A549 (cell line): ENCODE results near the gene CYP4F11. TPM values are rescaled to one million over a fixed set of nuclear protein-coding genes. Genes with fewer than 3 reads are reported as not detected.
A peak's percentile ranks its signal among the peaks of the same experiment; 100 is the strongest.

Source experiments
- ATAC-seq, 2 experiments: fragments of 200-7000 bp in 1 of 2; fragments of >200 bp in 1 of 2; cut with Nextera tagmentation in 1 of 2; cut with Tn5 transposase in 1 of 2; 3 replicates each; pipeline versions ENCODE4 v1.8.0 to v1.9.1; 2018 to 2020; ENCODE audit warnings: mild to moderate bottlenecking in 1 of 2, moderate library complexity in 1 of 2
- CTCF ChIA-PET: fragments of 300-600 bp; sonication (Branson Sonifier 250); formaldehyde crosslinking; extraction: SDS; loops from one replicate; lab custom pipeline; 2021; ENCODE audit warnings: antibody characterized with exemption, inconsistent platforms; lab: Yijun Ruan, JAX
- POLR2A ChIA-PET: fragments of 350-600 bp; formaldehyde crosslinking; extraction: SDS; loops from one replicate; lab custom pipeline; 2021; ENCODE audit warnings: antibody characterized with exemption, inconsistent platforms; lab: Yijun Ruan, JAX
- DNase-seq, 2 experiments: peaks; one replicate each; pipeline versions ENCODE4 v3.0.0 to v3.0.0-alpha.2; 2011 to 2016; ENCODE audit warnings: low read depth in 1 of 2, low spot score in 1 of 2
- FAIRE-seq: peaks from 2 replicates; lab custom pipeline; 2011; peaks lifted over from hg19 to GRCh38; lab: Jason Lieb, UNC
- H3K27ac ChIP-seq, 2 experiments: fragments of >200 bp; sonication (Bioruptor Twin); formaldehyde crosslinking; 3 replicates each; pipeline ENCODE4 v1.5.1; 2016 to 2017
- H3K4me1 ChIP-seq: fragments of >200 bp; sonication (Bioruptor Twin); formaldehyde crosslinking; 3 replicates; pipeline ENCODE4 v1.6.1; 2016
- H3K4me2 ChIP-seq: fragments of >200 bp; sonication (Bioruptor Twin); formaldehyde crosslinking; 3 replicates; pipeline ENCODE4 v1.6.1; 2016
- H3K4me3 ChIP-seq: fragments of >200 bp; sonication (Bioruptor Twin); formaldehyde crosslinking; 3 replicates; pipeline ENCODE4 v1.5.1; 2016
- H3K9me3 ChIP-seq: fragments of >200 bp; sonication (Bioruptor Twin); formaldehyde crosslinking; 3 replicates; pipeline ENCODE4 v1.6.1; 2016
- CEBPB ChIP-seq, 2 experiments: fragments of >200 bp in 1 of 2; sonication (Bioruptor Twin) in 1 of 2; formaldehyde crosslinking in 1 of 2; IDR thresholded peaks; 2 replicates each; pipeline ENCODE4 v1.6.1; 2012 to 2016
- CTCF ChIP-seq: fragments of >200 bp; sonication (Bioruptor Twin); formaldehyde crosslinking; IDR thresholded peaks from 3 replicates; pipeline ENCODE4 v1.5.1; 2016
- EHF ChIP-seq: fragments of 250-450 bp; sonication (Bioruptor Pico); IDR thresholded peaks from 2 replicates; pipeline ENCODE4 v1.5.0; 2020; ENCODE audit warnings: mild to moderate bottlenecking
- EHMT2 ChIP-seq: fragments of 200-600 bp; sonication (generic); IDR thresholded peaks from 2 replicates; pipeline ENCODE4 v1.6.1; 2016; ENCODE audit warnings: antibody characterized with exemption, low read depth, mild to moderate bottlenecking, moderate library complexity
- EP300 ChIP-seq, 2 experiments: fragments of >200 bp; sonication (Bioruptor Twin); formaldehyde crosslinking; IDR thresholded peaks; 2 replicates in 1 of 2; 3 replicates in 1 of 2; pipeline ENCODE4 v1.6.1; 2016 to 2017
- FOSB ChIP-seq: fragments of 250-450 bp; sonication (Bioruptor Pico); IDR thresholded peaks from 2 replicates; pipeline ENCODE4 v1.5.0; 2020; ENCODE audit warnings: mild to moderate bottlenecking, moderate library complexity
- FOSL2 ChIP-seq, 2 experiments: fragments of 450-650 bp in 1 of 2; fragments of >200 bp in 1 of 2; sonication (Bioruptor Twin) in 1 of 2; formaldehyde crosslinking; IDR thresholded peaks; 2 replicates each; pipeline versions ENCODE4 v1.5.0 to v1.6.1; 2016 to 2020; ENCODE audit warnings: mild to moderate bottlenecking in 1 of 2, moderate library complexity in 1 of 2
- FOXS1 ChIP-seq: fragments of 250-450 bp; sonication (Bioruptor Pico); IDR thresholded peaks from 2 replicates; pipeline ENCODE4 v1.5.0; 2020; ENCODE audit warnings: mild to moderate bottlenecking, moderate library complexity
- HEYL ChIP-seq: fragments of 250-450 bp; sonication (Bioruptor Pico); IDR thresholded peaks from 2 replicates; pipeline ENCODE4 v1.8.0; 2021; ENCODE audit warnings: mild to moderate bottlenecking, moderate library complexity
- HOXA7 ChIP-seq: fragments of 250-450 bp; sonication (Bioruptor Pico); IDR thresholded peaks from 2 replicates; pipeline ENCODE4 v1.5.0; 2020; ENCODE audit warnings: mild to moderate bottlenecking, moderate library complexity
- HOXB5 ChIP-seq: fragments of 250-450 bp; sonication (Bioruptor Pico); IDR thresholded peaks from 2 replicates; pipeline ENCODE4 v1.5.0; 2020; ENCODE audit warnings: mild to moderate bottlenecking, moderate library complexity
- JUN ChIP-seq, 2 experiments: fragments of >200 bp; sonication (Bioruptor Twin); formaldehyde crosslinking; IDR thresholded peaks; 2 replicates in 1 of 2; 3 replicates in 1 of 2; pipeline ENCODE4 v1.6.1; 2016 to 2017
- JUNB ChIP-seq: fragments of >200 bp; sonication (Bioruptor Twin); formaldehyde crosslinking; IDR thresholded peaks from 2 replicates; pipeline ENCODE4 v1.6.1; 2016
- KDM1A ChIP-seq: fragments of 200-600 bp; sonication (generic); IDR thresholded peaks from 2 replicates; pipeline ENCODE4 v1.6.1; 2016; ENCODE audit warnings: low read depth, mild to moderate bottlenecking
- KDM5A ChIP-seq: fragments of 200-600 bp; sonication (generic); IDR thresholded peaks from 2 replicates; pipeline ENCODE4 v1.6.1; 2016; ENCODE audit warnings: antibody characterized with exemption, mild to moderate bottlenecking
- MAZ ChIP-seq: fragments of 150-350 bp; IDR thresholded peaks from 2 replicates; pipeline ENCODE4 v1.6.1; 2014; ENCODE audit warnings: antibody characterized with exemption, low read depth, low read length, borderline replicate concordance
- MYC ChIP-seq: IDR thresholded peaks from 2 replicates; pipeline ENCODE4 v1.6.1; 2012; ENCODE audit warnings: mild to moderate bottlenecking, inconsistent platforms, low read length, improper control_type of control experiment, borderline replicate concordance
- NR3C1 ChIP-seq: fragments of >200 bp; sonication (Bioruptor Twin); formaldehyde crosslinking; IDR thresholded peaks from 3 replicates; pipeline ENCODE4 v1.6.1; 2017
- POLR2A ChIP-seq: IDR thresholded peaks from 2 replicates; pipeline ENCODE4 v1.6.1; 2012; ENCODE audit warnings: mild to moderate bottlenecking, low read length
- POLR2AphosphoS2 ChIP-seq: conservative IDR thresholded peaks from 2 replicates; pipeline ENCODE4 v1.6.1; 2012; ENCODE audit warnings: low read length, improper control_type of control experiment, inconsistent platforms
- RAD21 ChIP-seq, 2 experiments: fragments of >200 bp in 1 of 2; sonication (Bioruptor Twin) in 1 of 2; formaldehyde crosslinking in 1 of 2; IDR thresholded peaks in 1 of 2; conservative IDR thresholded peaks in 1 of 2; 2 replicates in 1 of 2; 3 replicates in 1 of 2; pipeline ENCODE4 v1.6.1; 2012 to 2018; ENCODE audit warnings: inconsistent platforms in 1 of 2
- RARB ChIP-seq: fragments of 250-450 bp; sonication (Bioruptor Pico); IDR thresholded peaks from 2 replicates; pipeline ENCODE4 v1.8.0; 2021; ENCODE audit warnings: mild to moderate bottlenecking, moderate library complexity
- RFX5 ChIP-seq: fragments of 450-650 bp; IDR thresholded peaks from 2 replicates; pipeline ENCODE4 v1.7.1; 2014; ENCODE audit warnings: antibody characterized with exemption, mild to moderate bottlenecking, moderate library complexity
- RNF2 ChIP-seq: fragments of 200-600 bp; sonication (generic); IDR thresholded peaks from 2 replicates; pipeline ENCODE4 v1.6.1; 2016; ENCODE audit warnings: low read depth, mild to moderate bottlenecking, antibody characterized with exemption, moderate library complexity, borderline replicate concordance
- SREBF2 ChIP-seq: fragments of 450-650 bp; IDR thresholded peaks from 2 replicates; pipeline ENCODE4 v1.6.1; 2014; ENCODE audit warnings: mild to moderate bottlenecking, moderate library complexity
- TFCP2L1 ChIP-seq: fragments of 250-450 bp; sonication (Bioruptor Pico); IDR thresholded peaks from 2 replicates; pipeline ENCODE4 v1.5.0; 2021; ENCODE audit warnings: mild to moderate bottlenecking
- USF2 ChIP-seq: fragments of 450-650 bp; IDR thresholded peaks from 2 replicates; pipeline ENCODE4 v1.6.1; 2014; ENCODE audit warnings: antibody characterized with exemption
- ZFP36 ChIP-seq: fragments of 450-650 bp; IDR thresholded peaks from 2 replicates; pipeline ENCODE4 v1.6.1; 2014; ENCODE audit warnings: borderline replicate concordance; ENCODE audit not compliant: partially characterized antibody
- WGBS: methylation state at CpG from one replicate; pipeline ENCODE4 v1.1.6; 2017; ENCODE audit errors: missing lambda C conversion rate; 5-methylcytosine and 5-hydroxymethylcytosine counted together
- polyA plus RNA-seq, 4 experiments: library from polyadenylated mRNA; depleted of rRNA in 3 of 4; stranded (reverse); fragments of >200 nt; fragmentation: RNase III in 1 of 4; extraction: RNeasy Plus Mini Kit Qiagen cat#74134 plus additional on column Dnase treatment in 1 of 4; gene quantifications; 2 replicates in 3 of 4; 3 replicates in 1 of 4; pipeline ENCODE4 v1.2.3, GENCODE V29; 2011 to 2017
- small RNA-seq, 6 experiments: library from RNA; depleted of rRNA; stranded (forward); fragments of <200 nt; gene quantifications; one replicate each; pipeline ENCODE3, GENCODE V24; 2012
- TF ChIP-seq, protein P1 (sequence below): IDR thresholded peaks from 2 replicates; pipeline ENCODE4 v1.6.1; 2012

The CYP4F11 gene
- polyA plus RNA-seq, 2 of the 4 experiments (the other 2 are of a cell fraction), result 4.0 to 26.2 TPM

GRCh38 chr19:15863272-15863671, 71.1 kb downstream of the CYP4F11 start:
- no peak overlapping the region for H3K4me2 ChIP-seq
- 48% methylated on average over 3 of the region's 8 CpGs for WGBS
- DNase-seq, result no peak

DNA sequence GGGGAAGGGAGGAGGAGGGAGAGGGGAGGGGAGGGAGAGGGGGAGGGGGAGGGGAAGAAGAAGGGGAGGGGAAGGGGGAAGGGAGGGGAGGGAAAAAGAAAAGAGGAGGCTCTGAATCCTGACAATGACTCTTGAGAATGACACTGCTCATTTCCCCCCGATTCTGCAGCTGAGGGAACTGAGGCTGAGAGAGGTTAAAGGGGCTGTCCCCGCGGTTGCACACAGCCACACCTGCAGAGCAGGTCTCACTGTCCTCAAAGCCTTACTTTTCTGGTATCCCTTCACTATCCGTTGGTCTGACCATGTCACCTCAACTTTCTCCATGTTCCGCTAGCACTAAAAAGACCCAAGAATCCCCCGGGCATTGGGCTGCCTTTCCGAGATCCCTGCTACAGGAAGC, 71.9 kb downstream of the CYP4F11 start:
- WGBS, result 15% methylated on average over 7 of the region's 7 CpGs
- no peak for TF ChIP-seq RARB
- no peak for TF ChIP-seq CEBPB (IDR thresholded peaks at IDR 0.05)
- no peak for TF ChIP-seq EP300 (IDR thresholded peaks at IDR 0.05)
- TF ChIP-seq CTCF, result no peak
- TF ChIP-seq MAZ, result no peak
- TF ChIP-seq FOXS1 (CRISPR knock-in tag), result no peak
- no peak for TF ChIP-seq JUNB
- TF ChIP-seq SREBF2, result no peak
- TF ChIP-seq KDM1A, result no peak
- TF ChIP-seq HOXB5 (CRISPR knock-in tag), result no peak
- no peak for TF ChIP-seq EHMT2
- no peak for TF ChIP-seq FOSB (CRISPR knock-in tag)
- TF ChIP-seq HEYL (CRISPR knock-in tag), result no peak
- no peak for TF ChIP-seq POLR2AphosphoS2
- TF ChIP-seq MYC, result no peak
- TF ChIP-seq EHF (CRISPR knock-in tag), result no peak
- no peak for TF ChIP-seq TFCP2L1 (CRISPR knock-in tag)
- TF ChIP-seq JUN (IDR thresholded peaks at IDR 0.05), result no peak
- no peak for TF ChIP-seq NR3C1
- Histone ChIP-seq H3K4me2 (no peak overlapping the region), H3K27ac (no peak overlapping the region), H3K4me1 (no peaks in the 10 kb centered on the region), H3K9me3 (no peaks in the 10 kb centered on the region), H3K4me3 (no peak overlapping the region)
- POLR2A ChIA-PET, result no interaction called here
- CTCF ChIA-PET, result no interaction called here
- DNase-seq (no peak), ATAC-seq (no peak), FAIRE-seq (no peak)

More at GRCh38 chr19:15863272-15863671, 71.1 kb downstream of the CYP4F11 start:
- H3K4me3 ChIP-seq, result no peak overlapping the region
- ChIA-PET CTCF (no interaction called here), POLR2A (no interaction called here)
- no peak for FAIRE-seq
- no peak overlapping the region for H3K27ac ChIP-seq
- ATAC-seq, result peak; percentile 30 to 56; a peak in 2 of 6 replicates
- TF ChIP-seq USF2 (no peak), RAD21 (conservative IDR thresholded peaks at IDR 0.05 in 1 of 2, IDR thresholded peaks at IDR 0.05 in 1 of 2) (no peak), SREBF2 (no peak), ZFP36 (no peak), KDM5A (no peak), FOSL2 (IDR thresholded peaks at IDR 0.05) (no peak), FOSL2 (CRISPR knock-in tag; IDR thresholded peaks at IDR 0.05) (no peak), EHMT2 (no peak), RFX5 (no peak), MYC (no peak), POLR2A (no peak), HOXA7 (CRISPR knock-in tag) (no peak), NR3C1 (no peak), RNF2 (no peak)
- TF ChIP-seq, protein P1, sequence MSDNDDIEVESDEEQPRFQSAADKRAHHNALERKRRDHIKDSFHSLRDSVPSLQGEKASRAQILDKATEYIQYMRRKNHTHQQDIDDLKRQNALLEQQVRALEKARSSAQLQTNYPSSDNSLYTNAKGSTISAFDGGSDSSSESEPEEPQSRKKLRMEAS, result no peak
- H3K9me3 ChIP-seq, result no peaks in the 10 kb centered on the region
- H3K4me1 ChIP-seq, result no peaks in the 10 kb centered on the region

Small RNAs within 50 kb of the gene (small RNA-seq; reads per million reads assigned to genes)
- gene CYP4F36P, result 0 reads per million in 6 experiments

Other genes starting within 250 kb of the CYP4F11 start
- not detected in 2 replicates for gene OR10H2, start 206.5 kb downstream of the CYP4F11 start, polyA plus RNA-seq (2011; rRNA removed)
- gene OR10H2, start 206.5 kb downstream of the CYP4F11 start, polyA plus RNA-seq (2017; fragmentation: RNase III; extraction: RNeasy Plus Mini Kit Qiagen cat#74134 plus additional on column Dnase treatment), result not detected in 3 replicates
- not detected in 2 replicates for gene OR10H3, start 196.5 kb downstream of the CYP4F11 start, polyA plus RNA-seq (2011; rRNA removed)
- gene OR10H3, start 196.5 kb downstream of the CYP4F11 start, polyA plus RNA-seq (2017; fragmentation: RNase III; extraction: RNeasy Plus Mini Kit Qiagen cat#74134 plus additional on column Dnase treatment), result not detected in 3 replicates
- not detected in 2 replicates for gene OR10H5, start 146.9 kb downstream of the CYP4F11 start, polyA plus RNA-seq (2011; rRNA removed)
- gene OR10H5, start 146.9 kb downstream of the CYP4F11 start, polyA plus RNA-seq (2017; fragmentation: RNase III; extraction: RNeasy Plus Mini Kit Qiagen cat#74134 plus additional on column Dnase treatment), result not detected in 3 replicates
- not detected in 2 replicates for gene OR10H1, start 118.9 kb downstream of the CYP4F11 start, polyA plus RNA-seq (2011; rRNA removed)
- not detected in 3 replicates for gene OR10H1, start 118.9 kb downstream of the CYP4F11 start, polyA plus RNA-seq (2017; fragmentation: RNase III; extraction: RNeasy Plus Mini Kit Qiagen cat#74134 plus additional on column Dnase treatment)
- 0.33 and 0.43 TPM in 2 replicates for gene CYP4F2, start 36.5 kb downstream of the CYP4F11 start, polyA plus RNA-seq (2011; rRNA removed)
- gene CYP4F2, start 36.5 kb downstream of the CYP4F11 start, polyA plus RNA-seq (2017; fragmentation: RNase III; extraction: RNeasy Plus Mini Kit Qiagen cat#74134 plus additional on column Dnase treatment), result 0.07 to 0.13 TPM (median 0.07 TPM) in 3 replicates
- gene OR10H4, start 14.5 kb upstream of the CYP4F11 start, polyA plus RNA-seq (2011; rRNA removed), result not detected in 2 replicates
- not detected in 3 replicates for gene OR10H4, start 14.5 kb upstream of the CYP4F11 start, polyA plus RNA-seq (2017; fragmentation: RNase III; extraction: RNeasy Plus Mini Kit Qiagen cat#74134 plus additional on column Dnase treatment)
- 474 and 777 TPM in 2 replicates for gene TPM4, start 142.0 kb upstream of the CYP4F11 start, polyA plus RNA-seq (2011; rRNA removed)
- gene TPM4, start 142.0 kb upstream of the CYP4F11 start, polyA plus RNA-seq (2017; fragmentation: RNase III; extraction: RNeasy Plus Mini Kit Qiagen cat#74134 plus additional on column Dnase treatment), result 610 to 921 TPM (median 860 TPM) in 3 replicates
- 69.4 and 91.4 TPM in 2 replicates for gene RAB8A, start 177.4 kb upstream of the CYP4F11 start, polyA plus RNA-seq (2011; rRNA removed)
- gene RAB8A, start 177.4 kb upstream of the CYP4F11 start, polyA plus RNA-seq (2017; fragmentation: RNase III; extraction: RNeasy Plus Mini Kit Qiagen cat#74134 plus additional on column Dnase treatment), result 89.2 to 101 TPM (median 90.1 TPM) in 3 replicates
- gene HSH2D, start 209.2 kb upstream of the CYP4F11 start, polyA plus RNA-seq (2011; rRNA removed), result 0.05 and 0.16 TPM in 2 replicates
- not detected in 3 replicates for gene HSH2D, start 209.2 kb upstream of the CYP4F11 start, polyA plus RNA-seq (2017; fragmentation: RNase III; extraction: RNeasy Plus Mini Kit Qiagen cat#74134 plus additional on column Dnase treatment)
- not detected in 2 replicates for gene CIB3, start 239.0 kb upstream of the CYP4F11 start, polyA plus RNA-seq (2011; rRNA removed)
- gene CIB3, start 239.0 kb upstream of the CYP4F11 start, polyA plus RNA-seq (2017; fragmentation: RNase III; extraction: RNeasy Plus Mini Kit Qiagen cat#74134 plus additional on column Dnase treatment), result not detected in 3 replicates